Peyer's patch (tissue), 4 donors: ENCODE data around the gene WDSUB1.

Experiments used
- POLR2A ChIP-seq, 2 donors: fragments of 450-650 bp; IDR thresholded peaks; one replicate each; pipeline ENCODE4 v1.5.1; 2017; ENCODE audit warnings: antibody characterized with exemption in 2 of 2, mild to moderate bottlenecking in 2 of 2, moderate library complexity in 2 of 2
- TF ChIP-seq, protein P1 (sequence below), 6 experiments: fragments of 450-650 bp in 4 of 6; fragments of 200-600 bp in 2 of 6; sonication (generic) in 1 of 6; IDR thresholded peaks; one replicate each; pipeline ENCODE4 v1.5.1; 2017 to 2019; ENCODE audit warnings: antibody characterized with exemption in 6 of 6, mild to moderate bottlenecking in 3 of 6, moderate library complexity in 1 of 6

DNA sequence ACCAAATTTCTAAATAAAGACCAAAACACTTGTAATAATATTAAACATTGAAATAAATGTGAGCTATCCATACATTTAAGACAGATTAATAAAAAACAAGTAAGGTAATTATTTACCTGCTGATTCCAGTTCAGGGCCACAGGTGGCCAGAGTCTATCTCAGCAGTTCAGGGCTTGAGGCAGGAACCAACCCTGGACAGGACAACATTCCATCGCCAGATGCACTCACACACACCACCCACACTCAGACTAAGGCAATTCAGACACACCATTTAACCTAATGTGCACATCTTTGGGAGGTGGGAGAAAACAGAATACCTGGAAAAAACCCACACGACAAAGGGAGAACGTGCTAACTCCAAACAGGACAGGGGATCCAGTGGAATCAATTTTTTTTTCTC is 14.1 kb upstream of the WDSUB1 start:
- TF ChIP-seq, protein P1, sequence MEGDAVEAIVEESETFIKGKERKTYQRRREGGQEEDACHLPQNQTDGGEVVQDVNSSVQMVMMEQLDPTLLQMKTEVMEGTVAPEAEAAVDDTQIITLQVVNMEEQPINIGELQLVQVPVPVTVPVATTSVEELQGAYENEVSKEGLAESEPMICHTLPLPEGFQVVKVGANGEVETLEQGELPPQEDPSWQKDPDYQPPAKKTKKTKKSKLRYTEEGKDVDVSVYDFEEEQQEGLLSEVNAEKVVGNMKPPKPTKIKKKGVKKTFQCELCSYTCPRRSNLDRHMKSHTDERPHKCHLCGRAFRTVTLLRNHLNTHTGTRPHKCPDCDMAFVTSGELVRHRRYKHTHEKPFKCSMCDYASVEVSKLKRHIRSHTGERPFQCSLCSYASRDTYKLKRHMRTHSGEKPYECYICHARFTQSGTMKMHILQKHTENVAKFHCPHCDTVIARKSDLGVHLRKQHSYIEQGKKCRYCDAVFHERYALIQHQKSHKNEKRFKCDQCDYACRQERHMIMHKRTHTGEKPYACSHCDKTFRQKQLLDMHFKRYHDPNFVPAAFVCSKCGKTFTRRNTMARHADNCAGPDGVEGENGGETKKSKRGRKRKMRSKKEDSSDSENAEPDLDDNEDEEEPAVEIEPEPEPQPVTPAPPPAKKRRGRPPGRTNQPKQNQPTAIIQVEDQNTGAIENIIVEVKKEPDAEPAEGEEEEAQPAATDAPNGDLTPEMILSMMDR (IDR thresholded peaks at IDR 0.05), result no peak
- no peak for TF ChIP-seq POLR2A (IDR thresholded peaks at IDR 0.05)
